HL-60 (cell line): ENCODE results near the gene FUT2.

Experiments
- POLR2AphosphoS5 ChIP-seq: IDR thresholded peaks from 2 replicates; pipeline ENCODE4 v1.6.1; 2012; ENCODE audit warnings: low read depth
- SPI1 ChIP-seq: IDR thresholded peaks from 2 replicates; pipeline ENCODE4 v1.6.1; 2012; ENCODE audit warnings: low read depth, mild to moderate bottlenecking, borderline replicate concordance
- TF ChIP-seq, protein P1 (sequence below): IDR thresholded peaks from one replicate; pipeline ENCODE4 v1.5.1; 2011; ENCODE audit warnings: low read length, control low read depth, inconsistent platforms; ENCODE audit not compliant: insufficient read depth

DNA sequence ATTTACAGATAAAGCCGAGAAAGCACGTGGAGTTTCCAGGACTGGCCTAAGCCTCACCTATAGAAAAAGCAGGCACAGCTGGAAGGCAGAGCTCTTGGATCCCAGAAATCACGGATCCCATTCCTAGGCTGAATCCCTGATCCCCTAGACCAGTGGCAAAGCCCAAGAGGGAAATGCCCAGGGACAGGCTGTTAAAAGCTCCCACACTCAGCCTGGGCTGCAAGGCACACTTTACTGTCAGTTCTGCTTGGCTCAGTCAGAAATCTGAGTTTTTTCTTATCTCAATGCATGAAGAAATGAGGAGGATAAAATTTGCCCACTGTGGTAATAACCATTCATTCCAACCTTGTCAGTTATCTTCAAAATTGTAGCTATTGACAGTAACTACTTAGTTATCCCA, 8.0 kb upstream of the FUT2 start:
- TF ChIP-seq, protein P1, sequence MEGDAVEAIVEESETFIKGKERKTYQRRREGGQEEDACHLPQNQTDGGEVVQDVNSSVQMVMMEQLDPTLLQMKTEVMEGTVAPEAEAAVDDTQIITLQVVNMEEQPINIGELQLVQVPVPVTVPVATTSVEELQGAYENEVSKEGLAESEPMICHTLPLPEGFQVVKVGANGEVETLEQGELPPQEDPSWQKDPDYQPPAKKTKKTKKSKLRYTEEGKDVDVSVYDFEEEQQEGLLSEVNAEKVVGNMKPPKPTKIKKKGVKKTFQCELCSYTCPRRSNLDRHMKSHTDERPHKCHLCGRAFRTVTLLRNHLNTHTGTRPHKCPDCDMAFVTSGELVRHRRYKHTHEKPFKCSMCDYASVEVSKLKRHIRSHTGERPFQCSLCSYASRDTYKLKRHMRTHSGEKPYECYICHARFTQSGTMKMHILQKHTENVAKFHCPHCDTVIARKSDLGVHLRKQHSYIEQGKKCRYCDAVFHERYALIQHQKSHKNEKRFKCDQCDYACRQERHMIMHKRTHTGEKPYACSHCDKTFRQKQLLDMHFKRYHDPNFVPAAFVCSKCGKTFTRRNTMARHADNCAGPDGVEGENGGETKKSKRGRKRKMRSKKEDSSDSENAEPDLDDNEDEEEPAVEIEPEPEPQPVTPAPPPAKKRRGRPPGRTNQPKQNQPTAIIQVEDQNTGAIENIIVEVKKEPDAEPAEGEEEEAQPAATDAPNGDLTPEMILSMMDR, result no peak
- TF ChIP-seq POLR2AphosphoS5, result no peak
- no peak for TF ChIP-seq SPI1
